Left hindlimb (tissue), 1 donor: ENCODE data around the gene TGM6.

Experiments used
- DNase-seq: peaks from one replicate; pipeline ENCODE4 v3.0.0-alpha.2; 2018

Gene TGM6

GRCh38 chr20:2365091-2365490 lies 15.6 kb upstream of the TGM6 start:
- no peak for DNase-seq

GRCh38 chr20:2365666-2366065 lies 15.0 kb upstream of the TGM6 start:
- no peak for DNase-seq

- no peak for DNase-seq
These were observed 12.1 kb upstream of the TGM6 start for GRCh38 chr20:2368621-2369020.

- DNase-seq: no peak
These were observed 7.6 kb upstream of the TGM6 start for GRCh38 chr20:2373098-2373497.

DNA sequence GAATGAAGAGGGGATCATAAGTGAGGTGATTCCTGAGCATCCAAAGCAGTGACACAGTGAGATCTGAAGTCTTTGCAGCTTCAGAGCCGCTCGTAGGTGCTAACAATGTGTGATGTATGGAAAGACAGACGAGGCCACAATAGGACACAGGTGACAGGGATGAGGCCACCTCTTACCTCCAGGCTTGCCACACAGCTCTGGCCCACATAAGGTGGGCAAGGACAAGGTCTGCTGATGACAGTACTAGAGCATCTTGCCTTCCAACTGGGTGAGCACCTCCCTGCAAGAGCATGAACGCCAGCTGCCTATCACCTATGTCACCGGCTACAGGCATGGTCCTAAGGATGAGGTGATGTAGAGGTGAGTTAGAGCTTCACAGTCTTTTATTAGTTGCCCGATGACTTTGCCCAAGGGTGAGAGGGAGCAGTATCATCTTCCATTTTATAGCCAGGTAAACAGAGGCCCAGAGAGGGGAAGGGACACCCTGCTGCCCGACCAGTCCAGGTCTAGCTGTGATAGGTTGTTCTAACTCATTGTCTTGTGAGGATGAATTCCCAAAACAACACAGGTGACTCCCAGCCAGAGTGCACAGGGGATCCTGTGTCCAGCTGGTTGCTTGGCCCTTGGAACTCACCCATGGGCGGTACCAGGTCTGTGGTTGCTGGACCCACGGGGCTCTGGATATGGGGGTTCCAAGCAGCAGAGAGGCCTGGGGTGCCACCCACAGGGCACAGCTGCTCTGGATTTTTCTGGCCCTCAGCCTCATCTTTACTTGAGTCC lies 6.2 kb upstream of the TGM6 start:
- DNase-seq: no peak

- DNase-seq: no peak
These were observed 1.8 kb upstream of the TGM6 start for GRCh38 chr20:2378893-2379292.

- no peak for DNase-seq
These were observed 1.0 kb upstream of the TGM6 start for GRCh38 chr20:2379511-2380229.

GRCh38 chr20:2381303-2381702 lies 602 bp downstream of the TGM6 start:
- no peak for DNase-seq

DNA sequence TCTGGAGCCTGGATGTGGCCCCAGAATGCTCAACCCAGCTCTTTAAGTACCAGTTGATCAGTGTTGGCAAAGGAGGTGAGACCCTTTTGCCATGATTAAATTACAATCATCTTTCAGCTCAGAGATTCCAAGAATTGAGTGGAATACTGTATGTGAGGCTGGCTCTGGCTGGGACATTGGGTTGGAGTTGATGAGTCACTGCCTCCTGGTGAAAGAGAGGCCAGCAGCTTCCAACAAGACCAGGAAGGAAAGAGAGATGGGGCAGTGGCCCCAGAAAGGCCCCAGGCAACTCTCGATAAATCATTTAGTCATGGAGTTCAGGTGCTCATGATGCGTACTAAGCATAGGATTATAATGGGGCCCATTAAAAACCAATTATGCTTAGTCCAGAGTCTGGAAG lies 2.1 kb downstream of the TGM6 start:
- no peak for DNase-seq

DNA sequence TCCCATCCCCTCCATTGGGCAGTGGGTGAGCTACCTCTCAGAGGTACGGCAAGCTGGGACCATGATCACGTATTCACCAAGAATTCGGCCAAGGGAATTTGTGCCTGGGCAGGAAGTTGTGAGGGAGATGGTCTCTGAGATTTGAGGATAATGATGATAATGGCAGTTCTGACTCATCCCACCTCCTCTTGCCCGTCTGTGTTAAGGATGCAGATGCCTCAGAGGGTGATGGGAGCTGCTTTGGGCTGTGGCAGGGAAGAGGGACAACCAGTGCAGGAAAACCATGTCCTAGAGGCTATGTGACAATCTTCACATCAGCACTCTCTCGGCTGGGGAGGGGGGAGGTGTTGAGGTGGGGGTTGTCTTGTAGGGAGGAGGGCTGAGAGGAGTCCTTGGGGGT lies 4.3 kb downstream of the TGM6 start:
- DNase-seq: no peak

- DNase-seq: no peak
These were observed 4.8 kb downstream of the TGM6 start for GRCh38 chr20:2385496-2385895.

DNA sequence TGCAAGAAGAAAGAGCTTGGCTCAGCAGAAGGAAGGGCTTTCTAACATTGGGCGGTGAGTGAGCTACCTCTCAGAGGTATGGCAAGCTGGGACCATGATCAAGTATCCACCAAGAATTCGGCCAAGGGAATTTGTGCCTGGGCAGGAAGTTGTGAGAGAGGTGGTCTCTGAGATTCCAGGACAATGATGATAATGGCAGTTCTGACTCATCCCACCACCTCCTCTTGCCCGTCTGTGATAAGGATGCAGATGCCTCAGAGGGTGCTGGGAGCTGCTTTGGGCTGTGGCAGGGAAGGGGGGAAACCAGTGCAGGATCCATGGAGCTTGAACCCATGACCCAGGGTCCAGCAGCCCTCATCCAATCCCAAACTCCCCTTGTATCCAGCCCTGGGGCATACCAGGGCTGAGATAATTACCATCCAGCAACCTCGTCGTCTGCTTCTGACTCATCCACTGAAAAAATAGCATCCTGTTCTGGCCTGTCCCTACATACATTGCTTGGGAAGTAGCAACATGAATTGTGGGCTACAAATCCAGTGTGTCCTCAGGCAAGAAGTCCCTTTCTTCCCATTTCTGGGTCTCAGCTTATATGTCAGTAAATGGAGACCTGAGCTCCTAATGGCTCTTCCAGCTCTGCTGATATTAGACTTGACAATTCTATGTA lies 5.9 kb downstream of the TGM6 start:
- no peak for DNase-seq

- no peak for DNase-seq
These were observed 6.5 kb downstream of the TGM6 start for GRCh38 chr20:2387180-2387577.

- DNase-seq: no peak
These were observed 6.9 kb downstream of the TGM6 start for GRCh38 chr20:2387580-2387979.

- no peak for DNase-seq
These were observed 10.4 kb downstream of the TGM6 start for GRCh38 chr20:2390951-2391675.

DNA sequence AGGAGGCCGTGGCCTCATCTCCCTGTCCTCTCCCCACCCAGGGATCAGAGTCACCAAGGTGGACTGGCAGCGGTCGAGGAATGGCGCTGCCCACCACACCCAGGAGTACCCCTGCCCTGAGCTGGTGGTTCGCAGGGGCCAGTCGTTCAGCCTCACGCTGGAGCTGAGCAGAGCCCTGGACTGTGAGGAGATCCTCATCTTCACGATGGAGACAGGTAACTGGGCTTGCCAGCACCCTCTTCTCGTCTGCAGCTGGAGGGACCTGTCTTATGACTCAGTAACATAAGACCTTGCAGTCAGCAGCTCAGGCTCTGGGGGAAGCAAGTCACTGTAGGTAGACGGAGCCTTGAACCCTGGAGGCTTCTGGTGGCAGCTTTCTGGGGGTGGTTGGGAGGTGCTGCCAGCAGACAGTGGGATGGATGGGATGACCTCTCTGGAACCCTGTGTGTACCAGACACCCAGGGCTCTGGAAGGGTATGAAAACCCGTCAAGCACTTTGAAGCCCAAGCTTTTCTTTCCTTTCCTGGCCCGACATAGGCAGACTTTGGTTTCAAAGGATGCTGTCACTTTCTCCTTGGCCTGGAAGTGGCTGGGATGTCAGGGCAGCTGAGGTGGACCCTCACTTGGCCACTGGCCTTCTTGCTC lies 13.8 kb downstream of the TGM6 start:
- no peak for DNase-seq

- DNase-seq: no peak
These were observed 14.4 kb downstream of the TGM6 start for GRCh38 chr20:2395136-2395535.

GRCh38 chr20:2396241-2396814 lies 15.6 kb downstream of the TGM6 start:
- DNase-seq: no peak

DNA sequence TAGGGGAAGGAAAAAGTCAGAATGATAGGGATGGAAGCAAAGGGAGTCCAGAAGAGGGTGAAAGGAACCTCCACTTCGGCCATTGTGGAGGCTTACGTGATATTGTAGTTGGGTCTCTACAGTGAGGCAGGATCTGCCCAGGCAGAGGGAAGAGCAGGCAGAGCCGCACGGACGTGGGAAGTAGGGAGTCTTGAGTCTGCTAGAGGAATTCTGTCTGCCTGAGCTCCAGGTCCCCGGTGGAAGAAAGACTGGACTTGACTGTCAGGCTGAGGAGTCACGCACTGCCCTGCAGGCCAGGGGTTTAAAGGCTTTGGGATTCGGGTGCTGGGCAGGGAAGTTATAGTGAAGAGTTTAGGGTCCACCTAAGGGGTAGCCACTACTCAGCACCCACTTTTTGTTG lies 16.4 kb downstream of the TGM6 start:
- no peak for DNase-seq

- DNase-seq: no peak
These were observed 17.0 kb downstream of the TGM6 start for GRCh38 chr20:2397595-2398145.

DNA sequence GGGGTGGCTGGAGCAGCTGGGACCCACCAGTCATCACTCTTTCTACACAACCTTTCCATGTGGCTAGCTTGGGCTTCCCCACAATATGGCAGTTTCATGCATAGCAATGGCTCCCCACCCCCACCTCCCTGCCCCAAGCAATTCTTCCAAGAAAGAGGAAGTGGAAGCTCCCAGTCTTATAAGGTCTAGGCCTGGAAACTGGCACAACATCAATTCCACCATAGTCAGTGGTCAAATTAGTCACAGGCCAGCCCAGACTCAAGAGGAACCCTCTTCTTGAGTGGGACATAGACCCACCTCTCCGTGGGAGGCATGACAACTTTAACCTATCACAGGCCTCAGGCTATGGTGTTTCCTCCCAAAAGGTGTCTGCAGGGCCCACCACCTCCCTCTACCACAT lies 17.7 kb downstream of the TGM6 start:
- DNase-seq: no peak

DNA sequence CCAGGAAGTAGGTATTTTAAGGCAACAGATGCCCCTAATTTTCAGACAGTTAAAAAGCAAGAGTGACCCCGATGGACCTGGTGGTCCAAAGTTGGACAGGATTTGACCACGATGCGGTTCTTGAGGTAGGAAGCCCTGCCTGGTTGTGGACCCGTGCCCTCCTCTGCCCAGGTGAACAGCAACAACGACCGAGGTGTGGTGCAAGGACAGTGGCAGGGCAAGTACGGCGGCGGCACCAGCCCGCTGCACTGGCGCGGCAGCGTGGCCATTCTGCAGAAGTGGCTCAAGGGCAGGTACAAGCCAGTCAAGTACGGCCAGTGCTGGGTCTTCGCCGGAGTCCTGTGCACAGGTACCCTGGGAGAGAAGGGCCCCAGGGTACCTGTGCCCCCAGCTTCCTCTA lies 18.7 kb downstream of the TGM6 start:
- no peak for DNase-seq
